Measurements from ENCODE around the gene XCL2.
"Not testable (repeated sequence)": the region's sequence is repeated elsewhere in the genome, so short reads cannot be mapped to it uniquely, and the experiment has no call there.

Gene XCL2

GRCh38 chr1:168543840-168544498, at the start of gene XCL2:
Gene XCL2 (minus strand): TSS chr1:168543997. CDS start chr1:168543964, 33 bp downstream.
- DNase-seq; H3K9me3 ChIP-seq (ENCODE audit: severe bottlenecking); H3K27me3 ChIP-seq (ENCODE audit: insufficient read depth, low read depth, severe bottlenecking); H3K36me3 ChIP-seq; H3K27ac ChIP-seq; H3K4me3 ChIP-seq (ENCODE audit: low read depth, low read length): not testable (repeated sequence)

GRCh38 chr1:168591641-168592250, 47.9 kb upstream of the XCL2 start:
- DNase-seq, result no peak
- Histone ChIP-seq H3K4me3 (ENCODE audit: low read depth, low read length) (no peak overlapping the region), H3K36me3 (no peaks in the 10 kb centered on the region), H3K27ac (no peak overlapping the region), H3K27me3 (ENCODE audit: insufficient read depth, low read depth, severe bottlenecking) (no peaks in the 10 kb centered on the region), H3K9me3 (ENCODE audit: severe bottlenecking) (no peaks in the 10 kb centered on the region)
- TF ChIP-seq CTCF (IDR thresholded peaks at IDR 0.05; ENCODE audit: low read depth, low read length), result no peak

GRCh38 chr1:168591066-168591465, 47.3 kb upstream of the XCL2 start:
- TF ChIP-seq CTCF (IDR thresholded peaks at IDR 0.05; ENCODE audit: low read depth, low read length), result no peak
- DNase-seq, result no peak
- H3K36me3 ChIP-seq, result no peaks in the 10 kb centered on the region

GRCh38 chr1:168589167-168589566, 45.4 kb upstream of the XCL2 start:
- Histone ChIP-seq H3K36me3 (no peaks in the 10 kb centered on the region), H3K4me3 (ENCODE audit: low read depth, low read length) (no peak overlapping the region), H3K9me3 (ENCODE audit: severe bottlenecking) (no peaks in the 10 kb centered on the region), H3K27me3 (ENCODE audit: insufficient read depth, low read depth, severe bottlenecking) (no peaks in the 10 kb centered on the region), H3K27ac (no peak overlapping the region)
- no peak for TF ChIP-seq CTCF (IDR thresholded peaks at IDR 0.05; ENCODE audit: low read depth, low read length)
- no peak for DNase-seq

More at GRCh38 chr1:168591066-168591465, 47.3 kb upstream of the XCL2 start:
- Histone ChIP-seq H3K27ac (no peak overlapping the region), H3K4me3 (ENCODE audit: low read depth, low read length) (no peak overlapping the region), H3K27me3 (ENCODE audit: insufficient read depth, low read depth, severe bottlenecking) (no peaks in the 10 kb centered on the region), H3K9me3 (ENCODE audit: severe bottlenecking) (no peaks in the 10 kb centered on the region)

- TF ChIP-seq CTCF (IDR thresholded peaks at IDR 0.05; ENCODE audit: low read depth, low read length), result no peak
- no peak for DNase-seq
- H3K27me3 ChIP-seq (ENCODE audit: insufficient read depth, low read depth, severe bottlenecking), result no peaks in the 10 kb centered on the region
- no peak overlapping the region for H3K4me3 ChIP-seq (ENCODE audit: low read depth, low read length)
- H3K36me3 ChIP-seq, result no peaks in the 10 kb centered on the region
- no peaks in the 10 kb centered on the region for H3K9me3 ChIP-seq (ENCODE audit: severe bottlenecking)
- H3K27ac ChIP-seq, result no peak overlapping the region
These were observed 42.1 kb upstream of the XCL2 start for GRCh38 chr1:168585937-168586336.

- no peak overlapping the region for H3K27ac ChIP-seq
- no peak for DNase-seq
- H3K27me3 ChIP-seq (ENCODE audit: insufficient read depth, low read depth, severe bottlenecking), result no peaks in the 10 kb centered on the region
- H3K9me3 ChIP-seq (ENCODE audit: severe bottlenecking), result no peaks in the 10 kb centered on the region
- H3K36me3 ChIP-seq, result no peaks in the 10 kb centered on the region
- no peak overlapping the region for H3K4me3 ChIP-seq (ENCODE audit: low read depth, low read length)
- no peak for TF ChIP-seq CTCF (IDR thresholded peaks at IDR 0.05; ENCODE audit: low read depth, low read length)
These were observed 41.4 kb upstream of the XCL2 start for GRCh38 chr1:168585191-168585590.

All from WERI-Rb-1 (cell line).